AG09309 (cell line): Measurements from ENCODE around the gene SPOCK3.
"Not testable (repeated sequence)": the region's sequence is repeated elsewhere in the genome, so short reads cannot be mapped to it uniquely, and the experiment has no call there.

Source experiments
- DNase-seq: peaks from one replicate; pipeline ENCODE4 v3.0.0-alpha.2; 2010; ENCODE audit warnings: low read depth
- H3K4me3 ChIP-seq: 2 replicates; pipeline ENCODE4 v1.5.1; 2011; ENCODE audit warnings: mild to moderate bottlenecking, low read depth, low read length, moderate library complexity; ENCODE audit not compliant: control insufficient read depth
- CTCF ChIP-seq: IDR thresholded peaks from 2 replicates; pipeline ENCODE4 v1.5.1; 2011; ENCODE audit warnings: mild to moderate bottlenecking, low read depth, low read length, inconsistent platforms; ENCODE audit not compliant: insufficient read depth, control insufficient read depth; ENCODE audit errors: missing control alignments

Gene SPOCK3

GRCh38 chr4:166886718-166887117 lies 347.6 kb downstream of the SPOCK3 start:
- DNase-seq, result no peak
- H3K4me3 ChIP-seq, result no peak overlapping the region
- no peak for TF ChIP-seq CTCF

GRCh38 chr4:166882221-166882620 lies 352.1 kb downstream of the SPOCK3 start:
- H3K4me3 ChIP-seq, result no peak overlapping the region
- no peak for TF ChIP-seq CTCF
- no peak for DNase-seq

- no peak overlapping the region for H3K4me3 ChIP-seq
- DNase-seq, result no peak
- TF ChIP-seq CTCF, result no peak
Observed at GRCh38 chr4:166875821-166876220, 358.5 kb downstream of the SPOCK3 start.

GRCh38 chr4:166862032-166862431 lies 372.3 kb downstream of the SPOCK3 start:
- DNase-seq, result no peak
- TF ChIP-seq CTCF, result no peak
- no peak overlapping the region for H3K4me3 ChIP-seq

GRCh38 chr4:166850398-166850797 lies 383.9 kb downstream of the SPOCK3 start:
- not testable (repeated sequence) for H3K4me3 ChIP-seq, DNase-seq

GRCh38 chr4:166846939-166847338 lies 387.4 kb downstream of the SPOCK3 start:
- no peak for TF ChIP-seq CTCF

GRCh38 chr4:166842795-166843261 lies 391.5 kb downstream of the SPOCK3 start:
- TF ChIP-seq CTCF, result no peak
- no peak overlapping the region for H3K4me3 ChIP-seq
- no peak for DNase-seq

More at GRCh38 chr4:166846939-166847338, 387.4 kb downstream of the SPOCK3 start:
- no peak for DNase-seq
- H3K4me3 ChIP-seq, result no peak overlapping the region
